Measurements from ENCODE around the gene SLC15A4. TPM values are rescaled to one million over a fixed set of nuclear protein-coding genes. Genes with fewer than 3 reads are reported as not detected.

SLC15A4 gene
- total and polyA plus RNA-seq, 9 of the 15 experiments (the other 6 are each of a cell fraction or from before 2014, with no cell fraction given) = 5.5 to 20.8 (median 10.1) TPM

DNA sequence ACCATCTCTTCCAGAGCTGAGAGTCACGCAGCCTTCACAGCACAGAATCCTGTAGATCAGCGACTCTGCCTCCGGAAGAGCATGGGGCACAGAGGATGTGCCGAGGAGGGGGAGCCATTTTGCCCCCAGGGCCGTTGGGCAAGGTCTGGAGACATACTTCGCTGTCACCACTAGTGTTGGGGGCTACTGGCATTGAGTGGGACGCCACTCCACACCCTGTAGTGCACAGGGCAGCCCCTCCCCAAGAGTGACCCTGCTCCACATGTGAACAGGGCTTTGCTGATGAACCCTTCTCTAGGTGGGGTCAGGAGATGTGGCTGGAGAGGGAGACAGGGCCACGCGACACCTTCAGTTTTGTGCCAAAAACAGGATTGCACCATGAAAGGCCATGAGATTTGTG lies 35.6 kb upstream of the SLC15A4 start:
- FAIRE-seq (no peak), DNase-seq (ENCODE audit: extremely low read depth in 1 of 4, low spot score in 3 of 4) (no peak), ATAC-seq (no peak)
- Histone ChIP-seq H3K36me3 (ENCODE audit: control insufficient read depth, insufficient read depth, low read length) (no peaks in the 10 kb centered on the region), H3K27me3 (ENCODE audit: control insufficient read depth in 2 of 2, insufficient read depth in 2 of 2, low read length in 2 of 2) (peaks cover 25 to 51% of the 10 kb centered on the region in 2 experiments; a peak in 3 of 5 replicates), H3K4me2 (ENCODE audit: insufficient read depth, low read length) (no peak overlapping the region), H3K9me3 (replicated peaks; ENCODE audit: control insufficient read depth, insufficient read depth, low read depth, low read length) (no peaks in the 10 kb centered on the region), H3K27ac (ENCODE audit: extremely low read depth, low read depth, low read length) (no peak overlapping the region), H3K9me1 (ENCODE audit: control insufficient read depth, insufficient read depth, low read length) (no peaks in the 10 kb centered on the region), H4K20me1 (replicated peaks; ENCODE audit: control insufficient read depth, insufficient read depth, low read length) (no peaks in the 10 kb centered on the region), H3K9ac (ENCODE audit: insufficient read depth in 1 of 2, low read depth in 2 of 2, low read length in 2 of 2) (no peak overlapping the region), H3K4me1 (replicated peaks in 1 of 2; ENCODE audit: control insufficient read depth in 2 of 2, insufficient read depth in 2 of 2, low read length in 2 of 2) (no peaks in the 10 kb centered on the region), H3K4me3 (no peak overlapping the region), H2AFZ (ENCODE audit: low read depth, low read length) (no peak overlapping the region), H3K79me2 (ENCODE audit: control insufficient read depth, insufficient read depth, low read length) (no peaks in the 10 kb centered on the region)
- intact Hi-C loops (cut with micrococcal nuclease) (no loop called here), in situ Hi-C loops (cut with MboI) (no loop called here)
- no TSS peak for BruUV-seq (replicated peaks)
- WGBS (ENCODE audit: insufficient coverage, low coverage, missing lambda C conversion rate) = 0% methylated on average over 6 of the region's 9 CpGs
- POLR2A ChIA-PET = no interaction called here
- CTCF ChIA-PET (ENCODE audit: low intra/inter-chr PET ratio) = no interaction called here
- TF ChIP-seq DIDO1 (tag; IDR thresholded peaks at IDR 0.05; ENCODE audit: low read depth) = no peak
- no peak for TF ChIP-seq RBM14 (IDR thresholded peaks at IDR 0.05; ENCODE audit: borderline replicate concordance, insufficient read depth, low read depth, low read length)
- TF ChIP-seq, protein P1, sequence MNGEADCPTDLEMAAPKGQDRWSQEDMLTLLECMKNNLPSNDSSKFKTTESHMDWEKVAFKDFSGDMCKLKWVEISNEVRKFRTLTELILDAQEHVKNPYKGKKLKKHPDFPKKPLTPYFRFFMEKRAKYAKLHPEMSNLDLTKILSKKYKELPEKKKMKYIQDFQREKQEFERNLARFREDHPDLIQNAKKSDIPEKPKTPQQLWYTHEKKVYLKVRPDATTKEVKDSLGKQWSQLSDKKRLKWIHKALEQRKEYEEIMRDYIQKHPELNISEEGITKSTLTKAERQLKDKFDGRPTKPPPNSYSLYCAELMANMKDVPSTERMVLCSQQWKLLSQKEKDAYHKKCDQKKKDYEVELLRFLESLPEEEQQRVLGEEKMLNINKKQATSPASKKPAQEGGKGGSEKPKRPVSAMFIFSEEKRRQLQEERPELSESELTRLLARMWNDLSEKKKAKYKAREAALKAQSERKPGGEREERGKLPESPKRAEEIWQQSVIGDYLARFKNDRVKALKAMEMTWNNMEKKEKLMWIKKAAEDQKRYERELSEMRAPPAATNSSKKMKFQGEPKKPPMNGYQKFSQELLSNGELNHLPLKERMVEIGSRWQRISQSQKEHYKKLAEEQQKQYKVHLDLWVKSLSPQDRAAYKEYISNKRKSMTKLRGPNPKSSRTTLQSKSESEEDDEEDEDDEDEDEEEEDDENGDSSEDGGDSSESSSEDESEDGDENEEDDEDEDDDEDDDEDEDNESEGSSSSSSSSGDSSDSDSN (IDR thresholded peaks at IDR 0.05; ENCODE audit: borderline replicate concordance in 1 of 2, low read depth in 2 of 2, low read length in 2 of 2) = no peak
- TF ChIP-seq JUNB (CRISPR knock-in tag; conservative IDR thresholded peaks at IDR 0.05) = no peak
- no peak for TF ChIP-seq BCL6 (CRISPR knock-in tag; IDR thresholded peaks at IDR 0.05)
- TF ChIP-seq TEAD4 (IDR thresholded peaks at IDR 0.05; ENCODE audit: low read length) = no peak
- no peak for TF ChIP-seq TEAD4 (CRISPR knock-in tag; IDR thresholded peaks at IDR 0.05; ENCODE audit: borderline replicate concordance)
- TF ChIP-seq NFRKB (IDR thresholded peaks at IDR 0.05; ENCODE audit: low read depth) = no peak
- no peak for TF ChIP-seq KHSRP (IDR thresholded peaks at IDR 0.05)
- no peak for TF ChIP-seq POLR3G (IDR thresholded peaks at IDR 0.05; ENCODE audit: extremely low read depth, insufficient read length, insufficient replicate concordance)
- no peak for TF ChIP-seq CBFA2T3 (IDR thresholded peaks at IDR 0.05)
- TF ChIP-seq, protein P2, sequence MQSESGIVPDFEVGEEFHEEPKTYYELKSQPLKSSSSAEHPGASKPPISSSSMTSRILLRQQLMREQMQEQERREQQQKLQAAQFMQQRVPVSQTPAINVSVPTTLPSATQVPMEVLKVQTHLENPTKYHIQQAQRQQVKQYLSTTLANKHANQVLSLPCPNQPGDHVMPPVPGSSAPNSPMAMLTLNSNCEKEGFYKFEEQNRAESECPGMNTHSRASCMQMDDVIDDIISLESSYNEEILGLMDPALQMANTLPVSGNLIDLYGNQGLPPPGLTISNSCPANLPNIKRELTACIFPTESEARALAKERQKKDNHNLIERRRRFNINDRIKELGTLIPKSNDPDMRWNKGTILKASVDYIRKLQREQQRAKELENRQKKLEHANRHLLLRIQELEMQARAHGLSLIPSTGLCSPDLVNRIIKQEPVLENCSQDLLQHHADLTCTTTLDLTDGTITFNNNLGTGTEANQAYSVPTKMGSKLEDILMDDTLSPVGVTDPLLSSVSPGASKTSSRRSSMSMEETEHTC (IDR thresholded peaks at IDR 0.05) = no peak
- TF ChIP-seq NFIC (IDR thresholded peaks at IDR 0.05) = no peak
- TF ChIP-seq, protein P3, sequence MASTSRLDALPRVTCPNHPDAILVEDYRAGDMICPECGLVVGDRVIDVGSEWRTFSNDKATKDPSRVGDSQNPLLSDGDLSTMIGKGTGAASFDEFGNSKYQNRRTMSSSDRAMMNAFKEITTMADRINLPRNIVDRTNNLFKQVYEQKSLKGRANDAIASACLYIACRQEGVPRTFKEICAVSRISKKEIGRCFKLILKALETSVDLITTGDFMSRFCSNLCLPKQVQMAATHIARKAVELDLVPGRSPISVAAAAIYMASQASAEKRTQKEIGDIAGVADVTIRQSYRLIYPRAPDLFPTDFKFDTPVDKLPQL (IDR thresholded peaks at IDR 0.05; ENCODE audit: extremely low read depth, insufficient read length) = no peak
- no peak for TF ChIP-seq ZNF140 (CRISPR knock-in tag; IDR thresholded peaks at IDR 0.05)
- no peak for TF ChIP-seq NCOA6 (IDR thresholded peaks at IDR 0.05)
- TF ChIP-seq FUS (optimal IDR thresholded peaks at IDR 0.05; ENCODE audit: low read depth, low read length) = no peak
- no peak for TF ChIP-seq PHF8 (IDR thresholded peaks at IDR 0.05; ENCODE audit: borderline replicate concordance, low read length)
- no peak for TF ChIP-seq SREBF1 (IDR thresholded peaks at IDR 0.05; ENCODE audit: borderline replicate concordance, low read depth, low read length)
- TF ChIP-seq, protein P4, sequence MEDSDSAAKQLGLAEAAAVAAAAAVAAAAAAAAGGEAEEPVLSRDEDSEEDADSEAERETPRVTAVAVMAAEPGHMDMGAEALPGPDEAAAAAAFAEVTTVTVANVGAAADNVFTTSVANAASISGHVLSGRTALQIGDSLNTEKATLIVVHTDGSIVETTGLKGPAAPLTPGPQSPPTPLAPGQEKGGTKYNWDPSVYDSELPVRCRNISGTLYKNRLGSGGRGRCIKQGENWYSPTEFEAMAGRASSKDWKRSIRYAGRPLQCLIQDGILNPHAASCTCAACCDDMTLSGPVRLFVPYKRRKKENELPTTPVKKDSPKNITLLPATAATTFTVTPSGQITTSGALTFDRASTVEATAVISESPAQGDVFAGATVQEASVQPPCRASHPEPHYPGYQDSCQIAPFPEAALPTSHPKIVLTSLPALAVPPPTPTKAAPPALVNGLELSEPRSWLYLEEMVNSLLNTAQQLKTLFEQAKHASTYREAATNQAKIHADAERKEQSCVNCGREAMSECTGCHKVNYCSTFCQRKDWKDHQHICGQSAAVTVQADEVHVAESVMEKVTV (CRISPR knock-in tag; IDR thresholded peaks at IDR 0.05) = no peak
